ENCODE measurements around the gene JADE1.

DNA sequence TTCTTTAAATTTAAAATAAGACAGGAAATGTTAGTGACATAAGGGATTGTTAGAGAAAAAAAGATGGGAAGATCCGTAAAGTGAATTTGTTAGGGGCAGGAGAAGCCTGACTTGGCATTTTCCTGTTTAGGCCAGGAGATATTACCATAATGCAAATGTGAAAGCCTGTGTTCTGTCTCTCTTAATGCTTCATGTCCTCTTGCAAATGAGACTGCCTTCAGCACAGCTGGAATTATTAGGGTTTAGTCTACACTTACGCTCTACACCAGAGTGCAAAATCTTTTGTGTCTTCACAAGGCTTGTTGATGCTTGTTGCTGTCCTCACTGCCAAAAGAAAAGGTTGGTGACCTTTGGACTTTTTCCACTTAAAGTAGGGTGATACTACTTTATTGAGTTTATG is 56.8 kb downstream of the JADE1 start:
- TF ChIP-seq, protein P1, sequence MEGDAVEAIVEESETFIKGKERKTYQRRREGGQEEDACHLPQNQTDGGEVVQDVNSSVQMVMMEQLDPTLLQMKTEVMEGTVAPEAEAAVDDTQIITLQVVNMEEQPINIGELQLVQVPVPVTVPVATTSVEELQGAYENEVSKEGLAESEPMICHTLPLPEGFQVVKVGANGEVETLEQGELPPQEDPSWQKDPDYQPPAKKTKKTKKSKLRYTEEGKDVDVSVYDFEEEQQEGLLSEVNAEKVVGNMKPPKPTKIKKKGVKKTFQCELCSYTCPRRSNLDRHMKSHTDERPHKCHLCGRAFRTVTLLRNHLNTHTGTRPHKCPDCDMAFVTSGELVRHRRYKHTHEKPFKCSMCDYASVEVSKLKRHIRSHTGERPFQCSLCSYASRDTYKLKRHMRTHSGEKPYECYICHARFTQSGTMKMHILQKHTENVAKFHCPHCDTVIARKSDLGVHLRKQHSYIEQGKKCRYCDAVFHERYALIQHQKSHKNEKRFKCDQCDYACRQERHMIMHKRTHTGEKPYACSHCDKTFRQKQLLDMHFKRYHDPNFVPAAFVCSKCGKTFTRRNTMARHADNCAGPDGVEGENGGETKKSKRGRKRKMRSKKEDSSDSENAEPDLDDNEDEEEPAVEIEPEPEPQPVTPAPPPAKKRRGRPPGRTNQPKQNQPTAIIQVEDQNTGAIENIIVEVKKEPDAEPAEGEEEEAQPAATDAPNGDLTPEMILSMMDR (IDR thresholded peaks at IDR 0.05), result no peak
- no peak for TF ChIP-seq POLR2A (IDR thresholded peaks at IDR 0.05)
